Retinal pigment epithelial cell (primary cell): ENCODE data around the gene MAT1A.
A peak's percentile ranks its signal among the peaks of the same experiment; 100 is the strongest.

Source experiments
- DNase-seq: peaks from one replicate; pipeline ENCODE4 v3.0.0-alpha.2; 2010; ENCODE audit warnings: low read depth
- H3K4me3 ChIP-seq: 2 replicates; pipeline ENCODE4 v1.5.1; 2011; ENCODE audit warnings: mild to moderate bottlenecking, low read length, control low read depth, moderate library complexity
- CTCF ChIP-seq: conservative IDR thresholded peaks from 2 replicates; pipeline ENCODE4 v1.5.1; 2011; ENCODE audit warnings: low read depth, low read length, control low read depth, inconsistent platforms

MAT1A gene

GRCh38 chr10:80272793-80273522 lies 16.5 kb downstream of the MAT1A start:
- peak; percentile 14 for DNase-seq

GRCh38 chr10:80271416-80271815 lies 18.0 kb downstream of the MAT1A start:
- H3K4me3 ChIP-seq = no peak overlapping the region
- TF ChIP-seq CTCF = no peak
- no peak for DNase-seq

More at GRCh38 chr10:80272793-80273522, 16.5 kb downstream of the MAT1A start:
- TF ChIP-seq CTCF = no peak
- no peak overlapping the region for H3K4me3 ChIP-seq

- DNase-seq = no peak
- H3K4me3 ChIP-seq = no peak overlapping the region
- TF ChIP-seq CTCF = no peak
Measured at GRCh38 chr10:80270887-80271286, 18.6 kb downstream of the MAT1A start.

- TF ChIP-seq CTCF = no peak
- DNase-seq = no peak
- no peak overlapping the region for H3K4me3 ChIP-seq
Measured at GRCh38 chr10:80268938-80269588, 20.4 kb downstream of the MAT1A start.

GRCh38 chr10:80268266-80268665 lies 21.2 kb downstream of the MAT1A start:
- DNase-seq = no peak
- H3K4me3 ChIP-seq = no peak overlapping the region
- TF ChIP-seq CTCF = no peak

GRCh38 chr10:80266513-80266863 lies 23.0 kb downstream of the MAT1A start:
- H3K4me3 ChIP-seq = no peak overlapping the region
- DNase-seq = no peak
- TF ChIP-seq CTCF = no peak
